GM19463 (cell line): ENCODE results near the gene KIF6.

Source experiments
- ATAC-seq: cut with Tn5 transposase; IDR thresholded peaks from one replicate; pipeline ENCODE4 v1.9.1; 2021; ENCODE audit warnings: mild to moderate bottlenecking, moderate library complexity; ENCODE audit not compliant: unreplicated experiment

Gene KIF6

GRCh38 chr6:39361657-39362486 lies 363.3 kb downstream of the KIF6 start:
- ATAC-seq = peak; percentile 67

GRCh38 chr6:39360378-39360777 lies 364.8 kb downstream of the KIF6 start:
- ATAC-seq = no peak

- ATAC-seq = no peak
Measured at GRCh38 chr6:39357998-39358686, 367.1 kb downstream of the KIF6 start.

- ATAC-seq = no peak
Measured at GRCh38 chr6:39353698-39354315, 371.4 kb downstream of the KIF6 start.

GRCh38 chr6:39350723-39351505 lies 374.3 kb downstream of the KIF6 start:
- no peak for ATAC-seq

- ATAC-seq = no peak
Measured at GRCh38 chr6:39348740-39349139, 376.5 kb downstream of the KIF6 start.

GRCh38 chr6:39347906-39348585 lies 377.2 kb downstream of the KIF6 start:
- ATAC-seq = no peak

- ATAC-seq = no peak
Measured at GRCh38 chr6:39347206-39347605, 378.0 kb downstream of the KIF6 start.

- ATAC-seq = no peak
Measured at GRCh38 chr6:39344821-39345280, 380.4 kb downstream of the KIF6 start.

GRCh38 chr6:39343396-39343870 lies 381.8 kb downstream of the KIF6 start:
- no peak for ATAC-seq

GRCh38 chr6:39342692-39343395 lies 382.4 kb downstream of the KIF6 start:
- ATAC-seq = no peak

- ATAC-seq = no peak
Measured at GRCh38 chr6:39341937-39342336, 383.3 kb downstream of the KIF6 start.

- ATAC-seq = no peak
Measured at GRCh38 chr6:39341352-39341751, 383.9 kb downstream of the KIF6 start.

GRCh38 chr6:39339868-39340550 lies 385.2 kb downstream of the KIF6 start:
- ATAC-seq = no peak

GRCh38 chr6:39339096-39339867 lies 385.9 kb downstream of the KIF6 start:
- ATAC-seq = no peak

- no peak for ATAC-seq
Measured at GRCh38 chr6:39338397-39338796, 386.8 kb downstream of the KIF6 start.

- peak; percentile 57 for ATAC-seq
Measured at GRCh38 chr6:39335780-39336545, 389.2 kb downstream of the KIF6 start.
